ENCODE measurements around the gene HOTAIR. TPM values are rescaled to one million over a fixed set of nuclear protein-coding genes. Genes with fewer than 3 reads are reported as not detected.

Gene HOTAIR
- total RNA-seq, 1 experiment from 2014 or later, result not detected

- Histone ChIP-seq H3K79me1 (ENCODE audit: insufficient read depth, low read depth, low read length, poor library complexity, severe bottlenecking) (no peaks in the 10 kb centered on the region), H4K91ac (ENCODE audit: insufficient read length, low read depth, low read length) (no peak overlapping the region), H3K9ac (ENCODE audit: extremely low read depth, insufficient read length, low read length) (no peak overlapping the region), H3K27ac (ENCODE audit: insufficient read length, low read depth, low read length) (no peak overlapping the region), H4K8ac (replicated peaks; ENCODE audit: insufficient read length, low read depth, low read length) (no peak overlapping the region), H3K4ac (ENCODE audit: low read depth, low read length) (no peak overlapping the region), H4K5ac (ENCODE audit: insufficient read length, low read depth, low read length) (no peak overlapping the region), H3K79me2 (ENCODE audit: insufficient read depth, low read length) (no peaks in the 10 kb centered on the region), H2AFZ (ENCODE audit: low read length) (no peak overlapping the region), H3T11ph (ENCODE audit: low read length) (no peak overlapping the region), H3K9me3 (ENCODE audit: control insufficient read depth, low read depth, low read length) (no peaks in the 10 kb centered on the region), H3K23me2 (ENCODE audit: insufficient read length, low read depth, low read length, poor library complexity, severe bottlenecking) (peaks cover 10% of the 10 kb centered on the region), H3K27me3 (ENCODE audit: insufficient read depth, low read length) (peaks cover 91% of the 10 kb centered on the region), H3K18ac (ENCODE audit: insufficient read length, low read depth, low read length) (no peak overlapping the region), H2AK5ac (ENCODE audit: insufficient read length, low read length) (no peak overlapping the region), H3K14ac (ENCODE audit: insufficient read depth, low read length) (no peak overlapping the region), H2BK120ac (ENCODE audit: low read depth, low read length, poor library complexity, severe bottlenecking) (no peak overlapping the region), H3K56ac (ENCODE audit: insufficient read length, low read depth, low read length) (no peak overlapping the region), H3K23ac (ENCODE audit: insufficient read length, low read depth, low read length) (no peak overlapping the region), H2BK20ac (ENCODE audit: low read depth, low read length, poor library complexity, severe bottlenecking) (no peak overlapping the region), H3K4me1 (ENCODE audit: insufficient read depth, low read length) (no peaks in the 10 kb centered on the region), H2BK12ac (ENCODE audit: insufficient read length, low read depth, low read length) (no peak overlapping the region), H2BK5ac (ENCODE audit: insufficient read length, low read length) (no peak overlapping the region), H3K4me2 (ENCODE audit: insufficient read depth, insufficient read length, low read length) (no peak overlapping the region), H4K20me1 (ENCODE audit: control insufficient read depth, insufficient read depth, insufficient read length) (no peaks in the 10 kb centered on the region), H2BK15ac (ENCODE audit: low read depth, low read length) (no peak overlapping the region)
- no peak overlapping the region for H3K4me3 Mint-ChIP-seq
- no peak overlapping the region; a peak in 1 of 7 replicates for H3K27ac Mint-ChIP-seq
- no CpG with 5 or more reads among the region's 23 CpGs for WGBS (ENCODE audit: extremely low coverage, insufficient read length, low lambda C conversion rate)
- H3K36me3 Mint-ChIP-seq (ENCODE audit: insufficient read depth in 1 of 3, low read depth in 3 of 3), result no peaks in the 10 kb centered on the region
- peaks cover 0 to 2% of the 10 kb centered on the region in 2 experiments; a peak in 1 of 5 replicates for H3K9me3 Mint-ChIP-seq
- DNase-seq, result no peak
- H3K27me3 Mint-ChIP-seq (ENCODE audit: low read depth), result peaks cover 100% of the 10 kb centered on the region
- TF ChIP-seq CTCF (conservative IDR thresholded peaks at IDR 0.05), result no peak
- H3K4me1 Mint-ChIP-seq, result peaks cover 10 to 35% of the 10 kb centered on the region in 2 experiments
Observed at GRCh38 chr12:54015018-54015931, 40.5 kb upstream of the HOTAIR start.
